ENCODE measurements around the gene ZMYND8.
A peak's percentile ranks its signal among the peaks of the same experiment; 100 is the strongest.
"Not testable (repeated sequence)": the region's sequence is repeated elsewhere in the genome, so short reads cannot be mapped to it uniquely, and the experiment has no call there.

The ZMYND8 gene

DNA sequence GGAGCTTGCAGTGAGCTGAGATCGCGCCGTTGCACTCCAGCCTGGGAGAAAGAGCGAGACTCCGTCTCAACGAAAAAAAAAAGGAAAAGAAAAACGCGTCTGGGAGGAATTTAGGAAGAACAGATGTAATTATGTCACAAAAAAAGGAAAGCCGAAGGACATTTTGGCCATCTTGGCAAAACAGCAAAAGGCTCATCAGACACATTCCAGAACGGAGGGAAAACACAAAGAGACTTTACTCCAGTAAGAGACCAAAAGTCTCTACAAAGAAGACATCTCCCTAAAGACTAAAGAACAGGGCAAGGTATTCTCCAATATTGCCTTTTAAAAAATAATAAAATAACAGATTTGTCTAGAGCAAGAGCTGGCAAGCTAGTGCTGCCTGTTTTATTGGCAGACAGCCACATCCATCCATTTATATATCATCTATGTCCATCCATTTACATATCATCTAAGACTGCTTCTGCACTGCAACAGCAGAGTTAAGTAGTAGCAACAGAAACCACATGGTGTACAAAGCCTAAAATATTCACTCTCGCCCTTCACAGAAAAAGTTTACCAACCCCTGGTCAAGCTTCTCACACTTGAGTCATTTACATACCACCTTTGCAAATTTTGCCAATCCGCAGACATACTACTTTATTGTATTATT is 133.9 kb downstream of the ZMYND8 start:
- DNase-seq: no peak

DNA sequence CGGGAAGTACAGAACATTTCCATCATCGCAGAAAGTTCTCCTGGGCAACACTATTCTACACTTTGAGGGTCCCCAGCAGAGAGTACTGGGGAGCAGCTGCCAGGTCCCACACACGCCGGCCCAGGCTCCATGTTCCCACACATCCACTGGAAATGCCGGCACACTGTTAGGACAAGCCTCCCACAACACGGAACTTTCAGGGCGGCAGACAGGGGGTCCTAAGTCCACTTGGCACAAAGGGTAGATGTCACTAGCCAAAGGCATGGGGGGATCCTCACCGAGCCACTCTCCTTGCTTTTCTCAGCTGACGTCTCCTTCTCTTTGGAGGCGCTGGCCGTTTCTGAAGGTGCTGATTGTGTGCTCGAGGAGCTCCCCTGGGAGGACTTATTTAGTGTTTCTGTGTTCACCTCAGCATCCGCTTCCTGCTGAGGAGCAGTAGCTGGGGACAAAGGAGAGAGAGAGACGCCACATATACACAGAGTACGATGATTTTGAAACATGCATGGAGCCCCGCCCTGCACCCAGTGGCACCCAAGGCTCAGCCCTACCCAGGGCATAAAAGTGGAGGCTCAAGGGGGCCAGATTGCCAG is 135.4 kb downstream of the ZMYND8 start:
- DNase-seq: no peak

DNA sequence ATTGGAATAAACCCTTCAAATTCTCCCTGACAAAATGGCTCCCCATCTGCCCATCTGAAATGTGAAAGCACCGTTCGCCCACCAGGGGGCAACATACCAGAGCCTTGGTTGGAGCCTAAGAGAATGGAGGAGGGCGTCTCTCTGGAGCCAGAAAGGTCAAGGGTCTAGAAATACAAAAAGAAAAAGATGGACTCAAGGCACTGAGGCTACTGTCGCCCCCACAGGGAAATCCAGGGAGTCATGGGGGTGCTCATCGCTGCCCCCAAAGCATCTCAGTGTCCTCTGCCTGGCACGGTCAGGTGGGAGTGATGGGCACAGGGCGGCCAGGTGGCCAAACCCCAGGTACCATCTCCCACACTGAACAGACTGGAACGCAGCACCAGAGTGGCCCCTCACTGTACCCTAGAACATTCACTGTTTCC is 136.3 kb downstream of the ZMYND8 start:
- peak; percentile 3 to 4 for DNase-seq

DNA sequence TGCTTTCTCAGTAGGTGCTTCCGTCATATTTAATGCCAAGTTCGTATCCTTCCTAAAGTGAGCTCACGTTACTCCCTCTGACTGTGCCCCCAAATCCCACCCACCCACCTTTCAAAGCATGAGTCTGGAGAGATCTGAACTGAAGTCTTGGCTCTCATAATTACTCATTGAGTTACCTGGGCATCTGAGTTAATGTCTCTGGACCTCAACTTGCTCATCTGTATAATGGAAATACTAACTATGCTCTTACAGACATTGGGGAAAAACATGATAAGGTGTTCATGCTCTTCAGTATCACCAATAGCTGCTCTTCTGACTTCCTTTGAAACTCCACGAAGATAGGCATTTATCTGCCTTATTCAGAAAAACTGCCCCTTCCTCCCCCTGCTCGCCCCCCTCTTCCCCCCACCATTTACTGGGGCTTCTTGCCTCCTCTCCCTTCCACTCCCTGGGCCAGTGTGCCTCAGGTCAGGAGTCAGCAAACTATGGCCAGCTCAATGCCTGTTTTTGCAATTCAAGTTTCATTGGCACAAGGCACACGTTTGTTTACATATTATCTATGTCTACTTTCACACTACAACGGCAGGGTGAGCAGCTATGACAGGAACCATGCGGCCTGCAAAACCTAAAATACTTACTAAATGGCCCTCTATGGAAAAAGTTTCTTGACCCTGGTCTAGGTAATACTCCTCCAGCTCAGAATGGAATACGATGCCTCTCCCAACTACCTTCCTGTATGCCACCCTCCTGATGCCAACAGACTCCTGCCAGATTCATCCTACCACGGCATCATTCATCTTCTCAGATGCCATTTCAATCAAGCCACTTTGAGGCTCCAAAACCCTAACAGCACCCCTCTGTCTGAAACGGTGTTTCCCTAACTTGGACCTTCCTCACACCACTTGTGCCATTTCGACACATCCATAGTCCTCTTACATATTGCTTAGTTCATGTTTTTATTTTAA is 138.7 kb downstream of the ZMYND8 start:
- DNase-seq: no peak

DNA sequence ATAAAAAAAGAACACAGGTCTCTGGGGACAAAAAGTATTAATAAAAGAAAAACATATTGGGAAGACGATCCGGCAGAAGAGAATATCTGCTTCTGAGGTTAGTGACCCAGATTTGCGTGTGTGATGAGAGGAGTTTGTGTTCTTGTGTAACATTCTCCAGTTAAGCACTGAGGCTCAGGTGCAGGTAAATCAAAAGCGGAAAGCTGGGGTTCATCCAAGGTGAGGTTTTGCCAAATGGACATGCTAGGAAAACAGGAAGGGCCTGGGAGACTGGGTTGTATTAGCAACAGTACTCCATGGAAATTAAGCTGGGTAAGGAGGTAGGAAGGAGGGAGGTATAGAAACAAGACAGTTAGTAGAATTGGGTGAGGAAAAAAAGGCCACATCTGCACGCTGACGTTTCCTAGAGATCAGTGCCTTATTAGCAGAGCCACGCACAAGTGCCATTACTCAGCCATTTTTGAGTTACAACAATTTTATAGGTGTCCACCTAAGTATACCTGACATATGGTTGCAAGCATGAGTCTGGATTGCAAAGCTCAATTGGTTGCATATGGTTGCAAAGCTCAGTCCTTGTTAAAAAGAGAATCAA is 139.6 kb downstream of the ZMYND8 start:
- DNase-seq: no peak

DNA sequence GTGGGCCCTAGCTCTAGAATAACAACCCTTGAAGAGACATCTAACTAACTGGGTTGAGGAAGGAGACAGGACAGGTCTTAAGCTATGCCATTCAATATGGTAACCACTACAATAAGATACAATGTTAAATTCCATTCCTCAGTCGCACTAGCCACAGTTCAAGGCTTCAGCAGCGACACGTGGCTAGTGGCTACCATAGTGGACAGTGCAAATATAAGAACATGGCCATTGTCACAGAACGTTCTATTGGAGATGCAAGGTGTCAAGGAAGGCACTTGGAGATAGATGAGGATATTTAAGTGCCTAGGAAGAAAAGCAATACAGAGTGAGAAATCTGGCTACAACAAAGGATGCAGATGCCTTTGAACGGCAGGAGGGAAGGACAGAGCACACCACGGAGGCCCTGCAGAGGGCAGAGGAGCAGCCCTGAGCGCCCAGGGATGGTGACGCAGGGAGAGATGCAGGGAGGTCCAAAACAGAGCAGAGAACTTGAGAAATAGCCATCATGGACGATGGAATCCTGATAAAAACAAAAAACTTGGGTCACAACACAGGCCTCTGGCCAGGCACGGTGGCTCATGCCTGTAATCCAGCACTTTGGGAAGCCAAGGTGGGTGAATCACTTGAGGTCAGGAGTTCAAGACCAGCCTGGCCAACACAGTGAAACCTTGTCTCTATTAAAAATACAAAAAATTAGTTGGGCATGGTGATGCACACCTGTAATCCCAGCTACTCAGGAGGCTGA is 140.7 kb downstream of the ZMYND8 start:
- no peak for DNase-seq

DNA sequence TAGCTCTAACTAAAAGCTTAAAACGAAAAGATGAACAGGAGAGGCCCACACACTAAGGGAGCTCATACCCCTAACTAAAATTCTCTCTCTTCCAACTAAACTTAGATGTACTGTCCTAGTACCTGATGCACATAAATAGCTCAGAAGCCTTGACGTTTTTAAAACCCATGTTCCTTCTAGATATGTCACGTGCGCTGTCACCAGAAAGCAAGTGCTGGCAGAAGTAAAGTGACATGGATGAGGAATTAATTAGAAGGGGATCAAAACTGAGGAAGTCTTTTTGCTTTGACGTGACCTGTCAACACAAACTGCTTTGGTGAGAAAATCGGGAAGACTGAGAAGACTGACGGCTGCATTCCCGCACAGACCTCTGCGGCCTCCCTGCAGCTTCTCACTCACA is 142.5 kb downstream of the ZMYND8 start:
- no peak for DNase-seq

DNA sequence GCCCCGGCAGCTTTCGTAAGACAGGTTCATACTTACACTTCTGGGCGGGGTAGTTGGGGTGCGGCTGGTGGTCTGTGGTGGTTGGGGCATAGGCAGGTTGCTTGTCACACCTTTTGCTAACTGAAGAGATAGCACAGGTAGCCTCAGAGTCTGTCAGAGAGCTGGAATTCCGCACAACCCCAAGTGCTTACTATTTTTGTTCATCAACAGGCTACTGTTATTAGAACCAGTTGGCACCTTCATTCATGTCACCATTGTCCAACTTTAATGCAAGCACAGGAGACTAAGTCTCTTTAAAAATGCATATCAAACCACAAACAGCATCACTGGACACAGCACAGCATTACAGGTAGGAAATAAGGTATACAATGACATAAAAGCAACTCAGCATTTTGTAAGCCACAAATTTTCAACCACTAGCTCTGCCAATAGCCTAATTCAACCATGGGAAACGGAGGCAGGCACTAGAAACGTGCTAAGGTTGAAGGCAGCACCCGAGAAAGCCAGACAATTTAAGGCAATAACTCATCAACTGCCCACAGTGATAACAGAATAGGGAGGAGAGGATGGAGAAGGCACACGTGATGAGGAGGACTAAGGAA is 143.8 kb downstream of the ZMYND8 start:
- no peak for DNase-seq

DNA sequence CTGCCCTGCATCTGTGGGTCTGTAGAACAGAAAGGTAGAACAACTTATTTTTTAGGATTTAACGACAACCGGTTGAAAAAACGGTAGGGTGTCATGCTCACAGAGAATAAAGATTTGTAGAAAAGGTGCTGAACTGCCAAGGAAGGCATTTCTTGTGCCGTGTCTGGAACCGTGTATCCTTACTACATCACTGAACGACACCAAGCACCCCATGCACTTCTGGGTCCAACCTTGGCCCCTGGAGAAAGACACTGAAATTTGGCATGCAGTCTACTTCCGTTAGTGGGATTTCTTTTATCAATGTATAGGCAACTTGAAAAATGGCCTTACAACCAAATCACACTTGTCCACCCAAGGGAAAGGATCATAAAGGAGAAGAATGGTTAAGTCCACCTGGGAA is 145.5 kb downstream of the ZMYND8 start:
- DNase-seq: no peak

DNA sequence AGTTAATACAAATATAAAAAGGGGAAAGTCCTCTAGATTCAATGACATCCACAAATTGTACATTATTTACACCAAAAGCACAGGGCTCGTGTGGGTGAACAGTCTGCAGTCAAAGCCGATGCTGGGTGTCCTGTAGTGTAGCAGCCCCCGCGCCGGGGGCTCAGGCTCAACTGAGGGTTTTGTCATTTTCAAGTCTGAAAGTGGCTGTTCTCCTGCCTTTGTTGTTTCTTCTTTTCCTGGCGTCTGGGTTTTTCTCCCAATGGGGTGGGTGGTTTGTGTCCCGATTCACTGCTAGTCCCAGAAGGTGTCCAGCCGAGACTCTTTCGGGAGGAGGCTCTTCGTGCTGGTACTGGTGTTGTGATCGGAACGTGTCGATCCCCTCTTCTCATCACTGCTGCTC is 146.0 kb downstream of the ZMYND8 start:
- no peak for DNase-seq

DNA sequence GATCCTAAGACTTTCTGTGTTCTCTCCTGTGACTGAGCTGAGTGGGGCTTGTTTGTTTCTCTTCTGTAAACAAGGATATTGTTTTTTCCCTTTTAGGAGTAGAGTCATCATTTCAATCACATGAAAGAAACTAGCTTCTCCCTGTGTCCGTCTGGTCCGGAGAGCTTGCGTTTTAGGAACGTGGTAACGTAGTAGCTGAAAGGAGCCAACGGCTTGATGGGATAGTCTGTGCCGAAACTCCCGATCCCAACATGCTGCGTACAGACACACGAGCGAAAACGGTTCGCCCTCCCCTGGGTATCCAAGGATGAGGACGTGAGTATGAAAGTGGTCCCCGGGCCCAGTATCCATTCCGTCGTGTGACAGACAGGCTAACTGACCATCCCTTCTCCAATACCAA is 146.5 kb downstream of the ZMYND8 start:
- DNase-seq: no peak

DNA sequence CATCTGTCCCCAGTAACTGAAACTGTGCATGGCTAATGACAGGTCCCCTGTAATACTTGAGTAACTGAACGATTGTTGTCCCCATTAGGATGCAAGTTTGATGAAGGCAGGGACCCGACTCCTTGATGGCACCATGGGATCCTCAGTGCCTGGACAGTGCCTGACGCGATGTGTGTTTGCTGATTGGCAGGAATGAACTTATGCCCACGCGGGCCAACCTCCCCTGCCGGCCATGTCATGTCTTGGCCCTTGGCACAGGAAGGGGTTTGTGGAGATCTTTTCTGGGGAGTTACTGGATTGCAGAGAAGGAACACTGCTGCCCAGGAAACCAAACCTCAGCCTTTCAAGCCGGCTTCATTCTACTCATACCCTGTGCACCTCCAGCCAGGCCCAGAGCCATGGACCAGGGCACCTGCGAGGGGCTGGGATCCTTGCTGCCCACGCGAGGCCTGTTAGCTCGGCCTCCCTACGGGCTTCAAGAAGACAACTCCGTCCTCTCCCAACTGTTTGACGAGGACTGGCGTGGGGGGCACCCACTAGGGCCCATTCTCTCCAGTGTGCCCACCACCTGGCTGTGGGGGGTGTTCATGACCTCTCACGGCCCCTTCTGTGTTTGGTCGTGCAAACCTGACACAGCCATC is 147.8 kb downstream of the ZMYND8 start:
- DNase-seq: no peak

DNA sequence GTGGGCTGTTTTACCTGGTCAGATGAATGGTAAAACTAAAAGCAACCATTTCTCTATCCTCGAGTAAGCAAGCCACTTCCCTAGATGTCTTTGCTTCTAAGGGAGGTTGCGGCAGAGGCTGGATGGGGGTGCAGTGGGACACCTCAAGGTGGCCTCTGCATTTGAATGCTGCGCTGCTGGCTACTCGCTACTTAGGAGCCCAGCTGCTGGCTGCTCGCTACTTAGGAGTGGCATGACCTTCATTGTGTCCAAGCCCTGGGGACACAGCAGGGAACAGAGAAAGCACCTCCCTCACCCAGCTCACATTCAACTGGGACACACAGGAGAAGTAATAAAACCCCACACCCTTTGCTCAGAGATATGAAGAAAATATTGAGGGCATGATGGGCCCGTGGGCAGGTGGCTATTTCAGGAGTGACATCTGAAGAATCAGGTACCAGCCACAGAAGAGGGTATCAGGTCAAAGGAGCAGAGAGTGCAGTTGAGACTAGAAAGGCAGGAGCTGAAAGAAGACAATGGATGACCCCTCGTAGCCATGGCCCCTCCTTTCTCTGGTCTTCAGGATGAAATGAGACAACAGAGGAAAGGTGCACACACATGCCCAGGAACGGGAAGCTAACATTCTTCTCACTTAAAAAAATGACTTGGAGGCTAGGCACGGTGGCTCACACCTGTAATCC is 149.4 kb downstream of the ZMYND8 start:
- DNase-seq: no peak

DNA sequence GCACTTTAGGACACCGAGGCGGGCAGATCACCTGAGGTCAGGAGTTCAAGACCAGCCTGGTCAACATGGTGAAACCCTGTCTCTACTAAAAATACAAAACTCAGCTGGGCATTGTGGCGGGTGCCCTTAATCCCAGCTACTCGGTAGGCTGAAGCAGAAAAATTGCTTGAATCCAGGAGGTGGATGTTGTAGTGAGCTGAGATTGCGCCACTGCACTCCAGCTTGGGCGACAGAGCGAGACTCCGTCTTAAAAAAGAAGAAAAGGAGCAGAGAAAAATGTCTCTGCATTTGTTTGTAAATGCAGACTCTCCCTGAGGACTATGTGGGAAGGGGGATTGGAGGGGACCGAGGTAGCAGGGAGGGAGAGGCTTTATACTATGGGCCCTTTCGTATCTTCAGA is 149.9 kb downstream of the ZMYND8 start:
- not testable (repeated sequence) for DNase-seq

DNA sequence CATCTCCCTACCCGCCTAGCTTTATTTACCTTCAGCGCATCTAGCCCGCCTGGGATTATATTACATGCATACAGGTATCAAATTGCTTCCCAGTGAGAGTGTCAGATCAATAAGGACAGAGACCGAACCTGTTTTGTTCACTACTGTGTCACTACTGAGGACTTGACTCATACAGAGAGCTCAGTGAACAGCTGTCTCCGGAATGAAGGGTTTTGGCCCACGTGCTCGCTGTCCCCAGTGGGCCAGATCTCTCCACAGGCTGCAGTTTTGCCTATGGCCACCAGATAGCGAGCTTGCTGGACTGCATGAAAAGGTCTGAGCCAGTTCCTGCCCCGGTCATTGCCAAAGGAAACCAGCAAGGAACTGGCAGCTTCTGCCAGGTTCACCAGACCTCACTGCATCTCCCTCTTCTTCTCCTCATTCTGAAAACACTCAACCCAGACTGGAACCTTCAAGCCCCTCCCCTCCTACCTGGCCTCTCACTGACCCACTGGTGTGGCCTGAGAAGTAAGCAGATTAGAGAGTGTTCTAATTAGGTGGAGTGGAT is 150.8 kb downstream of the ZMYND8 start:
- DNase-seq: no peak

DNA sequence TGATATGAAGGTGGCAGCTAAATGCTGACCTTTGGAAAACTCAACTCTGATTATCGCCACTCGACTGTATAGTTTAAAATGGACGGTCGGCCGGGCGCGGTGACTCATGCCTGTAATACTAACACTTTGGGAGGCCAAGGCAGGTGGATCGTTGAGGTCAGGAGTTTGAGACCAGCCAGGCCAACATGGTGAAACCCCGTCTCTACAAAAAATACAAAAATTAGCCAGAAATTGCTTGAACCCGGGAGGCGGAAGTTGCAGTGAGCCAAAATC is 151.7 kb downstream of the ZMYND8 start:
- not testable (repeated sequence) for DNase-seq

DNA sequence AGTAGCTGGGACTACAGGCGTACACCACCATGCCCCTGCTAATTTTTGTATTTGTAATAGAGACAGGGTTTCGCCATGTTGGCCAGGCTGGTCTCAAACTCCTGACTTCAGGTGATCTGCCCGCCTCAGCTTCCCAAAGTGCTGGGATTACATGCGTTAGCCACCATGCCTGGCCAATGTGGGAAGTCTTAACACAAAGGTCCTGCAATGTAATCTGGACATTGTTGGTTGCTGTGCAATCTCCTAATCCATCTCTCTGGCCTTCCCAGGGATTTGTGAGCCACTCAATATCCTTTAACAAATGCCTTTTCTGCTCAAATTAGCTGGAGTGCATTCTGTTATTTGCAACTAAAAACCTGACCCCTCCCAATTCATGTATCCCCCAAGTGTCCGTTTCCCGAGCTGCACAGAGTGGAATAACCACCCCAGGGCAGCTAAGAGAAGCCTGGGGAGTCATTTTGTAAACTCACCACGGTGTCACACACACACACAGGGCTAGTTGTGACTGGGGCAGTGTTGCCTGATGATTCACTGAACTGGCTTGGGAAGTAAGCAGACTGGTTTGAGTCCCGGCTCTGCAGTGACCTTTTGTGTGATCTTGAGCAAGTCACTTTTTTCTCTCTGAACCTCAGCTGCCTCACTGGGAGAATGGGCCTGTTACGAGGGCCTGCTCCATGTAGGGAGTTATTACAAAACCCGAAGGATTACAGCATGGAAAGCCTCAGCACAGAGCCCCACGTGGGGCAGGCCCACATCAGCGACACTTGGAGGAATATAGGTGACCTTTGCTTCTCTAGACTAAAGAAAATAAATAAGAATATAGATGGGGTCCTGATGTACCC is 152.3 kb downstream of the ZMYND8 start:
- no peak for DNase-seq

DNA sequence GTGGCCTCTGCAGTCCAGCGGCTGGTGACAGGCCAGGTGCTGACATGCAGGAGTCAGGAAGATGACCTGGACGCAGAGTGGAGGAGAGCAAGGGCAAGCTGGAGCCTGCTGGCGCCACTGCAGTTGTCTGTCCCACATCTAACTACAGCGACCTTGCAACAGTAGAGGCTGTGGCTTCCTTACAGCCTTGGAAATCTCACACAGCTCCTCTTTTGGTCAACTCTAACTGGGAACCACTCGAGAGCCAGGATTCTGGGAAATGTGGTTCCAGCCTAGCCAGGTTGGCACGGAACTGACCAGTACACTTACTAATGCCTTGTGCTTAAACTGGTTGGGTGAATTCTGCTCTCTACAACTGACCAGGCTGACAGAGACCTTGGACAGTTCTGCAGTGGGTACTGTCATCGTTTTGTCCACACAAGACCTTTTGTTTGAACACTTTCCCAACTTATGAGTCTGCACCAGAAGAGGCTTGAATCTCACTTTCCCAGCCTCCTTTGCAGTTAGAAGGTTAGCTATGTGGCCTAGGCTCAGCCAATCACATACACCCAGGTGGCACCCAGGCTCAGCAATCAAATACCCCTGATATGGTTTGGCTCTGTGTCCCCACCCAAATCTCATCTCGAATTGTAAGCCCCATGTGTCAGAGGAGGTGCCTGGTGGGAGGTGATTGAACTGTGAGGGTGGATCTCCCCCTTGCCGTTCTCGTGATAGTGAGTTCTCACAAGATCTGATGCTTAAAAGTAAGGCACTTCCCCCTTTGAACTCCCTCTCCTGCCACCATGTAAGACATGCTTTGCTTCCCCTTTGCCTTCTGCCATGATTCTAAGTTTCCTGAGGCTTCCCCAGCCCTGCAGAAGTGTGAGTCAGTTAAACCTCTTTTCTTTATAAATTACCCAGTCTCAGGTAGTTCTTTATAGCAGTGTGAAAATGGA is 153.5 kb downstream of the ZMYND8 start:
- DNase-seq: no peak

Measured in NCI-H187 (cell line).